MCF 10A (cell line): ENCODE measurements around the gene BORCS6. TPM values are rescaled to one million over a fixed set of nuclear protein-coding genes. Genes with fewer than 3 reads are reported as not detected.

ENCODE experiments used
- BruUV-seq: library from RNA; stranded (reverse); fragments of 400-500 nt; replicated peaks from 2 replicates; lab custom pipeline; 2021; lab: Mats Ljungman, UMichigan
- CTCF ChIA-PET: fragments of 300-600 bp; sonication (Branson Sonifier 250); formaldehyde crosslinking; extraction: SDS; loops from one replicate; lab custom pipeline; 2021; ENCODE audit warnings: antibody characterized with exemption, inconsistent platforms; lab: Yijun Ruan, JAX
- POLR2A ChIA-PET: fragments of 300-600, 350-650 bp; sonication (Branson Sonifier 250); formaldehyde crosslinking; extraction: SDS; loops from one replicate; lab custom pipeline; 2020; ENCODE audit warnings: antibody characterized with exemption, inconsistent platforms; lab: Yijun Ruan, JAX
- DNase-seq: peaks from one replicate; pipeline ENCODE4 v3.0.0-alpha.2; 2018; ENCODE audit not compliant: unreplicated experiment
- H3K27ac Mint-ChIP-seq: one replicate; pipeline ENCODE4 v1.8.0; 2022; ENCODE audit warnings: mild to moderate bottlenecking, low read depth, mixed read lengths; ENCODE audit not compliant: unreplicated experiment
- H3K27me3 Mint-ChIP-seq: one replicate; pipeline ENCODE4 v1.8.0; 2022; ENCODE audit warnings: mixed read lengths; ENCODE audit not compliant: insufficient read depth, unreplicated experiment
- H3K36me3 Mint-ChIP-seq: one replicate; pipeline ENCODE4 v1.8.0; 2022; ENCODE audit warnings: mild to moderate bottlenecking, moderate library complexity, mixed read lengths; ENCODE audit not compliant: insufficient read depth, unreplicated experiment
- H3K4me1 Mint-ChIP-seq: one replicate; pipeline ENCODE4 v1.8.0; 2022; ENCODE audit warnings: mixed read lengths; ENCODE audit not compliant: insufficient read depth, unreplicated experiment
- H3K4me3 Mint-ChIP-seq: one replicate; pipeline ENCODE4 v1.8.0; 2022; ENCODE audit warnings: mild to moderate bottlenecking, moderate library complexity, mixed read lengths; ENCODE audit not compliant: unreplicated experiment
- H3K9me3 Mint-ChIP-seq: one replicate; pipeline ENCODE4 v1.8.0; 2022; ENCODE audit warnings: mixed read lengths; ENCODE audit not compliant: unreplicated experiment
- CTCF ChIP-seq: fragments of 200-600 bp; IDR thresholded peaks from one replicate; pipeline ENCODE4 v1.8.0; 2022; ENCODE audit warnings: antibody characterized with exemption, mild to moderate bottlenecking; ENCODE audit not compliant: unreplicated experiment
- intact Hi-C: fragments of 100-400 bp; cut with micrococcal nuclease; formaldehyde crosslinking; loops from 2 replicates; pipeline ENCODE4 v1.14.1; 2022
- total RNA-seq: library from RNA; stranded (reverse); gene quantifications from 2 replicates; pipeline ENCODE4 v1.2.3, GENCODE V29; 2022

BORCS6 gene
- total RNA-seq, 1 experiment from 2014 or later = 4.4 TPM

DNA sequence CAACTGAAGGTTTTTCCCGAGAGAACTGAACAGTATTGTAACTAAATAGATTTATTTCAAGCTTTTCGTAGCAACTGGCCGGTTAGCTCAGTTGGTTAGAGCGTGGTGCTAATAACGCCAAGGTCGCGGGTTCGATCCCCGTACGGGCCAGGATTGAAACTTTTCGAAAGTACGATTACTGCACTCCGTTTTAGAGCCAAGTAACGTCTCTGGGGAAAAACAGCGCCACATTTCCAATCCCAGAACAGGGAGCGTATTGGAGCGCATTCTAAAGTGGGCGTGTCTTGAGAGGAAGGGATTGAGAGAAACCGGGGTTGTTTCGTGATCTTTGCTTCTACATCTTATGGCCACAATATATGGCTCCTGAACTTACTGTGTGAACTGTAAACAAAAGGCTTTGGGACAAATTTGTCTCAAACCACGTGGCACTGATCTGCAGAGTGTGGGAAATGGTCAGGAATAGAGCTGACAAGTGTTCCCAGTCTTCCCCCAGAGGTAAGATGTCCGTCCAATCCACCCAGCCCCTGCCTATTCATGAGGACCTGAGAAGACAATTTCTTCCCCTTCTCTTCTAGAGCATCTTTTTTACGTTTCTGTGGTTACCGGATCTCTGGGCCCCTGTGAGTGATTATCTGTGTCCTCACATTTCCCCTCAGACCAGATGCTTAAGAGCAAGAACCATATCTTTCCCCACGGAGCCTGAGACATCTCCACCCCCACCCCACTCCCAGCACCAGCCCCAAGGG is 2.3 kb downstream of the BORCS6 start:
- BruUV-seq = TSS peak; percentile 100
- intact Hi-C loops = loop anchor here (1.0 to 2.0 kb wide), 7 partner anchors 14 to 113 kb away; no protein-coding TSS in a partner anchor
- Mint-ChIP-seq H3K4me1 (no peaks in the 10 kb centered on the region), H3K4me3 (no peak overlapping the region), H3K27ac (no peak overlapping the region), H3K36me3 (peaks cover 8% of the 10 kb centered on the region), H3K27me3 (no peaks in the 10 kb centered on the region), H3K9me3 (no peaks in the 10 kb centered on the region)
- peak; percentile 99 for DNase-seq
- ChIA-PET POLR2A (interaction anchor here (0.6 to 12.5 kb wide), 26 partner anchors 8 to 347 kb away, joined by 3 to 352 read pairs (median 7); partner anchors contain the start of genes ALOXE3, AURKB, CTC1 and HES7), CTCF (interaction anchor here (0.6 to 5.9 kb wide), 8 partner anchors 20 to 117 kb away, joined by 3 to 42 read pairs (median 4); no protein-coding TSS in a partner anchor)
- no peak for TF ChIP-seq CTCF

- Mint-ChIP-seq H3K36me3 (peaks cover 8% of the 10 kb centered on the region), H3K9me3 (no peaks in the 10 kb centered on the region), H3K4me1 (no peaks in the 10 kb centered on the region), H3K27ac (no peak overlapping the region), H3K4me3 (no peak overlapping the region), H3K27me3 (no peaks in the 10 kb centered on the region)
- BruUV-seq = no TSS peak
- CTCF ChIA-PET = interaction anchor here (0.6 to 5.9 kb wide), 7 partner anchors 21 to 118 kb away, joined by 3 to 42 read pairs (median 3); no protein-coding TSS in a partner anchor
- no peak for TF ChIP-seq CTCF
- intact Hi-C loops = loop anchor here (1.0 to 2.0 kb wide), 6 partner anchors 14 to 67 kb away; no protein-coding TSS in a partner anchor
- POLR2A ChIA-PET = interaction anchor here (0.6 to 12.5 kb wide), 27 partner anchors 9 to 346 kb away, joined by 3 to 352 read pairs (median 6); partner anchors contain the start of genes ALOXE3, AURKB, CTC1 and HES7
- peak; percentile 95 for DNase-seq
Observed at GRCh38 chr17:8186787-8187516, 3.0 kb downstream of the BORCS6 start.

- CTCF ChIA-PET = interaction anchor here (0.7 to 5.9 kb wide), 5 partner anchors 9 to 114 kb away, joined by 3 to 42 read pairs (median 3); no protein-coding TSS in a partner anchor
- DNase-seq = no peak
- H3K36me3 Mint-ChIP-seq = peaks cover 8% of the 10 kb centered on the region
- POLR2A ChIA-PET = interaction anchor here (0.7 to 12.5 kb wide), 18 partner anchors 12 to 749 kb away, joined by 3 to 352 read pairs (median 12); partner anchors contain the start of genes ALOXE3, AURKB, CTC1 and HES7
- H3K27ac Mint-ChIP-seq = no peak overlapping the region
- H3K9me3 Mint-ChIP-seq = no peaks in the 10 kb centered on the region
- H3K4me1 Mint-ChIP-seq = no peaks in the 10 kb centered on the region
- no TSS peak for BruUV-seq
- intact Hi-C loops = loop anchor here (2.0 kb wide), 1 partner anchor 32 kb away; no protein-coding TSS in a partner anchor
- TF ChIP-seq CTCF = no peak
- no peak overlapping the region for H3K4me3 Mint-ChIP-seq
- H3K27me3 Mint-ChIP-seq = no peaks in the 10 kb centered on the region
Observed at GRCh38 chr17:8186446-8186786, 3.6 kb downstream of the BORCS6 start.
